Measurements from ENCODE around the gene ATAD3B. TPM values are rescaled to one million over a fixed set of nuclear protein-coding genes. Genes with fewer than 3 reads are reported as not detected.

Gene ATAD3B
- total and polyA plus RNA-seq, 2 of the 13 experiments (the other 11 are each of a cell fraction or from before 2014, with no cell fraction given): 9.6 to 31.1 TPM

- TF ChIP-seq, protein P1, sequence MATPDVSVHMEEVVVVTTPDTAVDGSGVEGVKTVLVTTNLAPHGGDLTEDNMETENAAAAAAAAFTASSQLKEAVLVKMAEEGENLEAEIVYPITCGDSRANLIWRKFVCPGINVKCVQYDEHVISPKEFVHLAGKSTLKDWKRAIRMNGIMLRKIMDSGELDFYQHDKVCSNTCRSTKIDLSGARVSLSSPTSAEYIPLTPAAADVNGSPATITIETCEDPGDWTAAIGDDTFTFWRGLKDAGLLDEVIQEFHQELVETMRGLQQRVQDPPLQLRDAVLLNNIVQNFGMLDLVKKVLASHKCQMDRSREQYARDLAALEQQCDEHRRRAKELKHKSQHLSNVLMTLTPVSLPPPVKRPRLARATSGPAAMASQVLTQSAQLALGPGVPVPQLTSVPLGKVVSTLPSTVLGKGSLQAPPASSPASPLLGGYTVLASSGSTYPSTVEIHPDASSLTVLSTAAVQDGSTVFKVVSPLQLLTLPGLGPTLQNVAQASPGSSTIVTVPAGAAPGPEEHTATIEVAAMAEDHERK (CRISPR knock-in tag; IDR thresholded peaks at IDR 0.05; ENCODE audit: low read depth): no peak
- TF ChIP-seq GPN1 (CRISPR knock-in tag; IDR thresholded peaks at IDR 0.05; ENCODE audit: borderline replicate concordance): no peak
- peak; percentile 31; the same call in 1 of the 2 replicates for TF ChIP-seq IRF2 (CRISPR knock-in tag; IDR thresholded peaks at IDR 0.05)
- TF ChIP-seq ZFYVE20 (CRISPR knock-in tag; IDR thresholded peaks at IDR 0.05; ENCODE audit: borderline replicate concordance, low read depth): no peak
- no peak for TF ChIP-seq ZNF816 (CRISPR knock-in tag; IDR thresholded peaks at IDR 0.05; ENCODE audit: borderline replicate concordance)
- TF ChIP-seq TBP (CRISPR knock-in tag; IDR thresholded peaks at IDR 0.05): no peak
- 0 out of 2 replicates have a peak, but pooled peaks have one; percentile 28 for TF ChIP-seq ZNF225 (CRISPR knock-in tag; IDR thresholded peaks at IDR 0.05)
- TF ChIP-seq ZNF382 (CRISPR knock-in tag; IDR thresholded peaks at IDR 0.05; ENCODE audit: borderline replicate concordance): no peak
- TF ChIP-seq ZNF878 (CRISPR knock-in tag; IDR thresholded peaks at IDR 0.05): 0 out of 2 replicates have a peak, but pooled peaks have one; percentile 22
- no peak for TF ChIP-seq ZNF550 (CRISPR knock-in tag; IDR thresholded peaks at IDR 0.05; ENCODE audit: borderline replicate concordance)
- peak; percentile 95 for TF ChIP-seq POLR2G (IDR thresholded peaks at IDR 0.05; ENCODE audit: low read depth, low read length)
- TF ChIP-seq ATF1 (CRISPR knock-in tag; IDR thresholded peaks at IDR 0.05): no peak
- TF ChIP-seq SIX1 (CRISPR knock-in tag; IDR thresholded peaks at IDR 0.05; ENCODE audit: borderline replicate concordance): no peak
- no peak for TF ChIP-seq PAF1 (CRISPR knock-in tag; IDR thresholded peaks at IDR 0.05)
- TF ChIP-seq HOXA9 (CRISPR knock-in tag; IDR thresholded peaks at IDR 0.05; ENCODE audit: borderline replicate concordance): no peak
- TF ChIP-seq, protein P2, sequence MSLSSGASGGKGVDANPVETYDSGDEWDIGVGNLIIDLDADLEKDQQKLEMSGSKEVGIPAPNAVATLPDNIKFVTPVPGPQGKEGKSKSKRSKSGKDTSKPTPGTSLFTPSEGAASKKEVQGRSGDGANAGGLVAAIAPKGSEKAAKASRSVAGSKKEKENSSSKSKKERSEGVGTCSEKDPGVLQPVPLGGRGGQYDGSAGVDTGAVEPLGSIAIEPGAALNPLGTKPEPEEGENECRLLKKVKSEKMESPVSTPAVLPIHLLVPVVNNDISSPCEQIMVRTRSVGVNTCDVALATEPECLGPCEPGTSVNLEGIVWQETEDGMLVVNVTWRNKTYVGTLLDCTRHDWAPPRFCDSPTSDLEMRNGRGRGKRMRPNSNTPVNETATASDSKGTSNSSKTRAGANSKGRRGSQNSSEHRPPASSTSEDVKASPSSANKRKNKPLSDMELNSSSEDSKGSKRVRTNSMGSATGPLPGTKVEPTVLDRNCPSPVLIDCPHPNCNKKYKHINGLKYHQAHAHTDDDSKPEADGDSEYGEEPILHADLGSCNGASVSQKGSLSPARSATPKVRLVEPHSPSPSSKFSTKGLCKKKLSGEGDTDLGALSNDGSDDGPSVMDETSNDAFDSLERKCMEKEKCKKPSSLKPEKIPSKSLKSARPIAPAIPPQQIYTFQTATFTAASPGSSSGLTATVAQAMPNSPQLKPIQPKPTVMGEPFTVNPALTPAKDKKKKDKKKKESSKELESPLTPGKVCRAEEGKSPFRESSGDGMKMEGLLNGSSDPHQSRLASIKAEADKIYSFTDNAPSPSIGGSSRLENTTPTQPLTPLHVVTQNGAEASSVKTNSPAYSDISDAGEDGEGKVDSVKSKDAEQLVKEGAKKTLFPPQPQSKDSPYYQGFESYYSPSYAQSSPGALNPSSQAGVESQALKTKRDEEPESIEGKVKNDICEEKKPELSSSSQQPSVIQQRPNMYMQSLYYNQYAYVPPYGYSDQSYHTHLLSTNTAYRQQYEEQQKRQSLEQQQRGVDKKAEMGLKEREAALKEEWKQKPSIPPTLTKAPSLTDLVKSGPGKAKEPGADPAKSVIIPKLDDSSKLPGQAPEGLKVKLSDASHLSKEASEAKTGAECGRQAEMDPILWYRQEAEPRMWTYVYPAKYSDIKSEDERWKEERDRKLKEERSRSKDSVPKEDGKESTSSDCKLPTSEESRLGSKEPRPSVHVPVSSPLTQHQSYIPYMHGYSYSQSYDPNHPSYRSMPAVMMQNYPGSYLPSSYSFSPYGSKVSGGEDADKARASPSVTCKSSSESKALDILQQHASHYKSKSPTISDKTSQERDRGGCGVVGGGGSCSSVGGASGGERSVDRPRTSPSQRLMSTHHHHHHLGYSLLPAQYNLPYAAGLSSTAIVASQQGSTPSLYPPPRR (CRISPR knock-in tag; IDR thresholded peaks at IDR 0.05; ENCODE audit: borderline replicate concordance): no peak
- TF ChIP-seq, protein P3, sequence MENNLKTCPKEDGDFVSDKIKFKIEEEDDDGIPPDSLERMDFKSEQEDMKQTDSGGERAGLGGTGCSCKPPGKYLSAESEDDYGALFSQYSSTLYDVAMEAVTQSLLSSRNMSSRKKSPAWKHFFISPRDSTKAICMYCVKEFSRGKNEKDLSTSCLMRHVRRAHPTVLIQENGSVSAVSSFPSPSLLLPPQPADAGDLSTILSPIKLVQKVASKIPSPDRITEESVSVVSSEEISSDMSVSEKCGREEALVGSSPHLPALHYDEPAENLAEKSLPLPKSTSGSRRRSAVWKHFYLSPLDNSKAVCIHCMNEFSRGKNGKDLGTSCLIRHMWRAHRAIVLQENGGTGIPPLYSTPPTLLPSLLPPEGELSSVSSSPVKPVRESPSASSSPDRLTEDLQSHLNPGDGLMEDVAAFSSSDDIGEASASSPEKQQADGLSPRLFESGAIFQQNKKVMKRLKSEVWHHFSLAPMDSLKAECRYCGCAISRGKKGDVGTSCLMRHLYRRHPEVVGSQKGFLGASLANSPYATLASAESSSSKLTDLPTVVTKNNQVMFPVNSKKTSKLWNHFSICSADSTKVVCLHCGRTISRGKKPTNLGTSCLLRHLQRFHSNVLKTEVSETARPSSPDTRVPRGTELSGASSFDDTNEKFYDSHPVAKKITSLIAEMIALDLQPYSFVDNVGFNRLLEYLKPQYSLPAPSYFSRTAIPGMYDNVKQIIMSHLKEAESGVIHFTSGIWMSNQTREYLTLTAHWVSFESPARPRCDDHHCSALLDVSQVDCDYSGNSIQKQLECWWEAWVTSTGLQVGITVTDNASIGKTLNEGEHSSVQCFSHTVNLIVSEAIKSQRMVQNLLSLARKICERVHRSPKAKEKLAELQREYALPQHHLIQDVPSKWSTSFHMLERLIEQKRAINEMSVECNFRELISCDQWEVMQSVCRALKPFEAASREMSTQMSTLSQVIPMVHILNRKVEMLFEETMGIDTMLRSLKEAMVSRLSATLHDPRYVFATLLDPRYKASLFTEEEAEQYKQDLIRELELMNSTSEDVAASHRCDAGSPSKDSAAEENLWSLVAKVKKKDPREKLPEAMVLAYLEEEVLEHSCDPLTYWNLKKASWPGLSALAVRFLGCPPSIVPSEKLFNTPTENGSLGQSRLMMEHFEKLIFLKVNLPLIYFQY (CRISPR knock-in tag; IDR thresholded peaks at IDR 0.05; ENCODE audit: borderline replicate concordance): no peak
- peak; percentile 72 for TF ChIP-seq GATAD1 (CRISPR knock-in tag; IDR thresholded peaks at IDR 0.05)
Measured at GRCh38 chr1:1437904-1438376, 33.6 kb upstream of the ATAD3B start (continued).
